OCI-LY1 (cell line): ENCODE results near the gene TAS2R41.

Experiments used
- H2AFZ ChIP-seq: fragments of 200-600 bp; sonication (generic), shearing (Covaris generic); 2 replicates; pipeline ENCODE4 v1.6.0; 2014; ENCODE audit warnings: antibody characterized with exemption, mild to moderate bottlenecking, low read length
- H3F3A ChIP-seq: fragments of 200-600 bp; sonication (generic), shearing (Covaris generic); 2 replicates; pipeline ENCODE4 v1.6.0; 2014; ENCODE audit warnings: mild to moderate bottlenecking, antibody characterized with exemption, low read length, moderate library complexity; ENCODE audit not compliant: insufficient read depth
- H3K27ac ChIP-seq: fragments of 200-600 bp; sonication (generic); 2 replicates; pipeline ENCODE4 v1.5.1; 2014; ENCODE audit warnings: low read length, mixed run types, mild to moderate bottlenecking, low read depth; ENCODE audit not compliant: poor library complexity, severe bottlenecking
- H3K27me3 ChIP-seq: fragments of 200-600 bp; sonication (generic); 2 replicates; pipeline ENCODE4 v1.6.0; 2014; ENCODE audit warnings: antibody characterized with exemption, mild to moderate bottlenecking, low read length, moderate library complexity; ENCODE audit not compliant: insufficient read depth
- H3K36me3 ChIP-seq: fragments of 200-600 bp; sonication (generic); 2 replicates; pipeline ENCODE4 v1.6.1; 2014; ENCODE audit warnings: mild to moderate bottlenecking, antibody characterized with exemption, low read length, moderate library complexity, mixed read lengths; ENCODE audit not compliant: insufficient read depth
- H3K4me1 ChIP-seq: fragments of 200-600 bp; sonication (generic); 2 replicates; pipeline ENCODE4 v1.5.1; 2014; ENCODE audit warnings: mild to moderate bottlenecking, low read length, moderate library complexity; ENCODE audit not compliant: insufficient read depth, severe bottlenecking
- H3K4me2 ChIP-seq: fragments of 200-600 bp; sonication (generic), shearing (Covaris generic); 2 replicates; pipeline ENCODE4 v1.6.1; 2014; ENCODE audit warnings: low read length
- H3K4me3 ChIP-seq: fragments of 200-600 bp; sonication (generic); 2 replicates; pipeline ENCODE4 v1.5.1; 2014; ENCODE audit warnings: low read length, low read depth, mild to moderate bottlenecking, mixed read lengths; ENCODE audit not compliant: poor library complexity, severe bottlenecking
- H3K79me2 ChIP-seq: fragments of 200-600 bp; shearing (Covaris generic); 2 replicates; pipeline ENCODE4 v1.6.1; 2016; ENCODE audit warnings: mixed run types, low read length, mixed read lengths; ENCODE audit not compliant: insufficient read depth
- H3K9ac ChIP-seq: fragments of 200-600 bp; sonication (generic), shearing (Covaris generic); 2 replicates; pipeline ENCODE4 v1.6.1; 2014; ENCODE audit warnings: mild to moderate bottlenecking, low read length, mixed read lengths
- H3K9me2 ChIP-seq: fragments of 200-600 bp; sonication (generic), shearing (Covaris generic); 2 replicates; pipeline ENCODE4 v1.6.1; 2014; ENCODE audit warnings: low read depth, mild to moderate bottlenecking, low read length, mixed read lengths
- H3K9me3 ChIP-seq: fragments of 200-600 bp; shearing (Covaris generic); 2 replicates; pipeline ENCODE4 v1.6.1; 2014; ENCODE audit warnings: low read length, mixed read lengths
- H4K20me1 ChIP-seq: fragments of 200-600 bp; sonication (generic), shearing (Covaris generic); 2 replicates; pipeline ENCODE4 v1.6.0; 2016; ENCODE audit warnings: mild to moderate bottlenecking, low read length; ENCODE audit not compliant: insufficient read depth
- CTCF ChIP-seq: fragments of 200-600 bp; sonication (generic), shearing (Covaris generic); IDR thresholded peaks from 2 replicates; pipeline ENCODE4 v1.5.1; 2017; ENCODE audit warnings: mild to moderate bottlenecking, antibody characterized with exemption, low read length, moderate library complexity, mixed read lengths
- EZH2 ChIP-seq: fragments of 200-600 bp; sonication (generic), shearing (Covaris generic); IDR thresholded peaks from 2 replicates; pipeline ENCODE4 v1.8.0; 2017; ENCODE audit warnings: borderline replicate concordance, mixed run types, mild to moderate bottlenecking, antibody characterized with exemption, low read length, moderate library complexity, mixed read lengths

Gene TAS2R41

GRCh38 chr7:143443153-143443552, 34.5 kb upstream of the TAS2R41 start, which contains the start of gene TAS2R60:
Gene TAS2R60 (plus strand): TSS chr7:143443453. CDS start chr7:143443453, 0 bp downstream.
- Histone ChIP-seq H3K79me2 (no peaks in the 10 kb centered on the region), H3K9me2 (no peaks in the 10 kb centered on the region), H3K4me1 (no peaks in the 10 kb centered on the region), H2AFZ (no peak within 1 kb of the TSS), H3K36me3 (no peaks in the 10 kb centered on the region), H3K27me3 (no peaks in the 10 kb centered on the region), H3F3A (no peaks in the 10 kb centered on the region), H3K4me2 (no peak within 1 kb of the TSS), H3K9me3 (no peaks in the 10 kb centered on the region), H4K20me1 (no peaks in the 10 kb centered on the region), H3K4me3 (no peak within 1 kb of the TSS), H3K9ac (no peak within 1 kb of the TSS), H3K27ac (no peak within 1 kb of the TSS)
- no peak for TF ChIP-seq CTCF
- no peak for TF ChIP-seq EZH2

- no peaks in the 10 kb centered on the region for H3F3A ChIP-seq
- H3K27ac ChIP-seq: no peak overlapping the region
- TF ChIP-seq CTCF (no peak), EZH2 (no peak)
- no peaks in the 10 kb centered on the region for H3K79me2 ChIP-seq
- H3K4me3 ChIP-seq: no peak overlapping the region
- H4K20me1 ChIP-seq: no peaks in the 10 kb centered on the region
- no peaks in the 10 kb centered on the region for H3K27me3 ChIP-seq
- H3K9me2 ChIP-seq: no peaks in the 10 kb centered on the region
- H2AFZ ChIP-seq: no peak overlapping the region
- no peaks in the 10 kb centered on the region for H3K9me3 ChIP-seq
- no peak overlapping the region for H3K9ac ChIP-seq
- H3K4me2 ChIP-seq: no peak overlapping the region
- no peaks in the 10 kb centered on the region for H3K4me1 ChIP-seq
- H3K36me3 ChIP-seq: no peaks in the 10 kb centered on the region
Measured at GRCh38 chr7:143444063-143444782, 33.5 kb upstream of the TAS2R41 start.

GRCh38 chr7:143444785-143445184, 32.9 kb upstream of the TAS2R41 start:
- H3K9me3 ChIP-seq: no peaks in the 10 kb centered on the region
- TF ChIP-seq EZH2 (no peak), CTCF (no peak)
- no peaks in the 10 kb centered on the region for H3K9me2 ChIP-seq
- no peaks in the 10 kb centered on the region for H3K4me1 ChIP-seq
- no peak overlapping the region for H3K4me2 ChIP-seq
- H4K20me1 ChIP-seq: no peaks in the 10 kb centered on the region
- no peak overlapping the region for H3K4me3 ChIP-seq
- H3F3A ChIP-seq: no peaks in the 10 kb centered on the region
- H2AFZ ChIP-seq: no peak overlapping the region
- H3K27ac ChIP-seq: no peak overlapping the region
- H3K27me3 ChIP-seq: no peaks in the 10 kb centered on the region
- H3K79me2 ChIP-seq: no peaks in the 10 kb centered on the region
- no peaks in the 10 kb centered on the region for H3K36me3 ChIP-seq
- H3K9ac ChIP-seq: no peak overlapping the region
